ENCODE data around the gene KRTAP9-6. TPM values are rescaled to one million over a fixed set of nuclear protein-coding genes. Genes with fewer than 3 reads are reported as not detected.

KRTAP9-6 gene
- total RNA-seq, 1 experiment from 2014 or later: not detected

GRCh38 chr17:41296846-41297245 is 31.7 kb downstream of the KRTAP9-6 start:
- Histone ChIP-seq H3K36me3 (replicated peaks; ENCODE audit: control insufficient read depth, insufficient read depth, low read length) (no peaks in the 10 kb centered on the region), H3K4me3 (ENCODE audit: insufficient read depth, low read depth, low read length) (no peak overlapping the region), H3K27me3 (ENCODE audit: control insufficient read depth, insufficient read depth, low read length) (no peaks in the 10 kb centered on the region)
- DNase-seq: no peak

- Histone ChIP-seq H3K36me3 (replicated peaks; ENCODE audit: control insufficient read depth, insufficient read depth, low read length) (no peaks in the 10 kb centered on the region), H3K27me3 (ENCODE audit: control insufficient read depth, insufficient read depth, low read length) (no peaks in the 10 kb centered on the region), H3K4me3 (ENCODE audit: insufficient read depth, low read depth, low read length) (no peak overlapping the region)
- no peak for DNase-seq
Measured at GRCh38 chr17:41298458-41299135, 33.4 kb downstream of the KRTAP9-6 start.

DNA sequence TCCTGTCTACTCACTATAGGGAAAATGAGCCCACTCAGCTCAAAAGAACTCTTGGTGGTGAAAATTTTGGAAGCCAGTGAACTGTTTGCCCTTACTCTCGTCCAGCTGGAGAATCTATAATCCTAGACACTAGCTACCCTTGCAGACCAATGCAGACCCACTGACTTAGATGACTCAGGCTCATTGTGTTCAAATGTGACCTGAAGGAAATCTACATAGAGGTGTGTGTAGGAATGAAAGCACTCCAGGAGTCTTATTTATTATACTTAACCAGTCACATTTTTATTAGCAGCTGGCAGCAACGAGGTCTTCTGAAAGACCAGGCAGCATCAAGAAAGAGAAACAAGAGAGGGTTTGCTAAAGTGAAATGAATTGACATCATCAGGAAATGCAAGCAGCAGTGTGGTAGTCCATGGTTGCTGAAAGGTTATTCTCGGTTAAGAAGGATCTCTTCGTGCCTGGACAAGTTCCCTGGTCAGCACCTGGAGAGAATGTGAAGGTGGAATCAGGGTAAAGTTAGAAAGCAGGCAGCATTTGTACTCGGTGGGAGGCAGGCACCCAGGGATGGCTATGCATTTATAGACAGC is 36.1 kb downstream of the KRTAP9-6 start:
- Histone ChIP-seq H3K4me3 (ENCODE audit: insufficient read depth, low read depth, low read length) (no peak overlapping the region), H3K27me3 (ENCODE audit: control insufficient read depth, insufficient read depth, low read length) (no peaks in the 10 kb centered on the region), H3K36me3 (replicated peaks; ENCODE audit: control insufficient read depth, insufficient read depth, low read length) (no peaks in the 10 kb centered on the region)
- no peak for DNase-seq

- H3K36me3 ChIP-seq (replicated peaks; ENCODE audit: control insufficient read depth, insufficient read depth, low read length): no peaks in the 10 kb centered on the region
Measured at GRCh38 chr17:41301916-41302901, 37.0 kb downstream of the KRTAP9-6 start, which contains the start of gene KRTAP29-1. Gene KRTAP29-1, minus strand, starts transcription at chr17:41302851. Its CDS starts 0 bp downstream, at chr17:41302851.

GRCh38 chr17:41302981-41303380 is 37.8 kb downstream of the KRTAP9-6 start:
- H3K27me3 ChIP-seq (ENCODE audit: control insufficient read depth, insufficient read depth, low read length): no peaks in the 10 kb centered on the region
- DNase-seq: no peak
- H3K4me3 ChIP-seq (ENCODE audit: insufficient read depth, low read depth, low read length): no peak overlapping the region
- H3K36me3 ChIP-seq (replicated peaks; ENCODE audit: control insufficient read depth, insufficient read depth, low read length): no peaks in the 10 kb centered on the region

More at GRCh38 chr17:41301916-41302901, 37.0 kb downstream of the KRTAP9-6 start, which contains the start of gene KRTAP29-1:
- Histone ChIP-seq H3K27me3 (ENCODE audit: control insufficient read depth, insufficient read depth, low read length) (no peaks in the 10 kb centered on the region), H3K4me3 (ENCODE audit: insufficient read depth, low read depth, low read length) (no peak within 1 kb of the TSS)
- DNase-seq: no peak

- Histone ChIP-seq H3K36me3 (replicated peaks; ENCODE audit: control insufficient read depth, insufficient read depth, low read length) (no peaks in the 10 kb centered on the region), H3K27me3 (ENCODE audit: control insufficient read depth, insufficient read depth, low read length) (no peaks in the 10 kb centered on the region), H3K4me3 (ENCODE audit: insufficient read depth, low read depth, low read length) (no peak overlapping the region)
- DNase-seq: no peak
Measured at GRCh38 chr17:41304091-41304490, 38.9 kb downstream of the KRTAP9-6 start.

DNA sequence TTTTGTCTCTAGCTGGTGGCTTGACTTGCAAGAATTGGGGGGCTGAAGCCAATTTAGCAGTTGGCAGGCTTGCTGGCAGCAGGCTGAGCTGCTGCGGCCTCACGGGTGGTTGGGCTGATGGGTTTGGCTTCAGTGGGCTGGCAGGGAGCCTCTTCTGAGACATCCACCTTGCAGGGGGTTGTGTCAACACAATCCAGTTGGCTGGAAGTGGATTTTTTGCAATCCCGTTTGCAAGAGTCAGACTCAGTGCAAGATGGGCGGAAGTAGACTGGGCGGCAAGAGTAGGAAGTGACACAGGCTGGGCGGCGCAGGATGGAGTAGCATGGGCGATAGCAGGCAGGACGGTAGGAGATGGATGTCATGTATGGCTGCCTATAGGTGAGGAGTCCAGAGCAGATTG is 42.5 kb downstream of the KRTAP9-6 start:
- H3K36me3 ChIP-seq (replicated peaks; ENCODE audit: control insufficient read depth, insufficient read depth, low read length): no peaks in the 10 kb centered on the region
- H3K4me3 ChIP-seq (ENCODE audit: insufficient read depth, low read depth, low read length): no peak overlapping the region
- no peak for DNase-seq
- no peaks in the 10 kb centered on the region for H3K27me3 ChIP-seq (ENCODE audit: control insufficient read depth, insufficient read depth, low read length)

DNA sequence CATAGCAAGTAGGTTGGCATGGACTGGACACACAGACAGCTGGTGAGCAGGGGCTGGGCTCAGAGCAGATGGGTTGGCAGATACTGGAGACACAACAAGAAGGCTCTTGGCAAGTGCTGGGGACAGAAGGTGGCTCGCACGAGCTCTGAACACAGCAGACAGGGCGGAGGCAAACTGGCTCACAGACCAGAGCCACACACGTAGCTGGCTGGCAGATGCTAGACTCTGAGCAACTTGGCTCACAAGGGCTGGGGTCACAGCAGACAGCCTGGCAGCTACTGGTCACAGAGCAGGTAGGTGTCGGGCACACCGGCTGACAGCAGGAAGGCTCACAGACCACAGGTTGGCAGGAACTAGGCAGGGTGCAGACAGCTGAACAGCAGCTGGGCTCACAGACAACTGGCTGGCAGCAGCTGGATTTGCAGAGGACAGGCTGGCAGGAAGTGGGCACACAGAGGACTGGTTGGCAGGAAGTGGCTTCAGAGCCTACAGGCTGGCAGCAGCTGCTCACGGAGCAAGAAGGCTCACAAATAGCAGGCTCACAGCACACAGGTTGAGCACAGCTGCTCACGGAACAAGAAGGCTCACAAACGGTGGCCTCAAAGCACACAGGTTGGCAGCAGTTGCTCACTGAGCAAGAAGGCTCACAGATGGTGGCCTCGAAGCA is 43.2 kb downstream of the KRTAP9-6 start:
- H3K27me3 ChIP-seq (ENCODE audit: control insufficient read depth, insufficient read depth, low read length): no peaks in the 10 kb centered on the region
- no peaks in the 10 kb centered on the region for H3K36me3 ChIP-seq (replicated peaks; ENCODE audit: control insufficient read depth, insufficient read depth, low read length)
- no peak overlapping the region for H3K4me3 ChIP-seq (ENCODE audit: insufficient read depth, low read depth, low read length)
- no peak for DNase-seq

GRCh38 chr17:41308918-41309359 is 43.8 kb downstream of the KRTAP9-6 start, which contains the start of gene KRTAP16-1:
Gene KRTAP16-1, minus strand, starts transcription at chr17:41309309. Its CDS starts 56 bp downstream, at chr17:41309253.
- no peak for DNase-seq
- Histone ChIP-seq H3K36me3 (replicated peaks; ENCODE audit: control insufficient read depth, insufficient read depth, low read length) (no peaks in the 10 kb centered on the region), H3K27me3 (ENCODE audit: control insufficient read depth, insufficient read depth, low read length) (no peaks in the 10 kb centered on the region)

GRCh38 chr17:41311111-41311510 is 45.9 kb downstream of the KRTAP9-6 start:
- Histone ChIP-seq H3K4me3 (ENCODE audit: insufficient read depth, low read depth, low read length) (no peak overlapping the region), H3K36me3 (replicated peaks; ENCODE audit: control insufficient read depth, insufficient read depth, low read length) (no peaks in the 10 kb centered on the region), H3K27me3 (ENCODE audit: control insufficient read depth, insufficient read depth, low read length) (no peaks in the 10 kb centered on the region)
- DNase-seq: no peak

More at GRCh38 chr17:41308918-41309359, 43.8 kb downstream of the KRTAP9-6 start, which contains the start of gene KRTAP16-1:
- H3K4me3 ChIP-seq (ENCODE audit: insufficient read depth, low read depth, low read length): no peak within 1 kb of the TSS

DNA sequence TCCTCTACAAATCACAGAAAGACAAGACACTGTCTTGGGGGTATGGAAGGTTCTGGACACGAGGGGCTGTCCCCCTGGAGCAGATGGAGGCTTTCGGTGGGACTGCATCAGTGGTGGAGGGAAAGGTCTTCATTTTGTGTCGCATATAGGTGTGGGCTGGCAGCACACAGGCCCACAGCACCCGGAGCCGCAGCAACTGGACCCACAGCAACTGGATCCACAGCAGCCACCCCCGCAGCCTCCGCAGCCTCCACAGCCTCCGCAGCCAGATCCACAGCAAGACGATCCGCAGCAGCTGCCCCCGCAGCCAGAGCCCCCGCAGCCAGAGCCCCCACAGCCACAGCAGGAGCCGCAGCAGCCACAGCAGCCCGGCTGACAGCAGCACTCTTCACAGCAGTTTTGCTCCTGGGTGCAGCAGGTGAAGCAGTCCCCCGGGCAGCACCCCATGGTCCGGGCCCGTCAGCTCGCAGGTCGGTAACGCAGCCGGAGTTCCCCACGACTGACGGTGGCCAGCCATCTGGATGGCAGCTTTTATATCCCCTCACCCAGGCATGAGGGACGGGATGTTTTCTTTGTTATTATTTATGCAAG is 50.1 kb downstream of the KRTAP9-6 start, which contains the start of gene KRTAP17-1:
Gene KRTAP17-1, minus strand, starts transcription at position 507 of the 591 bp plus-strand sequence. Its CDS starts 60 bp downstream, at position 447.
- Histone ChIP-seq H3K27me3 (ENCODE audit: control insufficient read depth, insufficient read depth, low read length) (no peaks in the 10 kb centered on the region), H3K36me3 (replicated peaks; ENCODE audit: control insufficient read depth, insufficient read depth, low read length) (no peaks in the 10 kb centered on the region), H3K4me3 (ENCODE audit: insufficient read depth, low read depth, low read length) (no peak within 1 kb of the TSS)
- peak; percentile 31 for DNase-seq

Data from H7 (cell line).